Ishikawa (cell line): ENCODE measurements around the gene BIRC7.

Experiments
- CREB1 ChIP-seq: IDR thresholded peaks from 2 replicates; pipeline ENCODE4 v1.6.1; 2012; ENCODE audit warnings: low read depth
- EGR1 ChIP-seq: IDR thresholded peaks from 2 replicates; pipeline ENCODE4 v1.6.1; 2012
- EP300 ChIP-seq: IDR thresholded peaks from 2 replicates; pipeline ENCODE4 v1.6.1; 2012; ENCODE audit warnings: borderline replicate concordance
- TAF1 ChIP-seq: IDR thresholded peaks from 2 replicates; pipeline ENCODE4 v1.6.1; 2012; ENCODE audit warnings: low read depth, mild to moderate bottlenecking
- TEAD4 ChIP-seq: IDR thresholded peaks from 2 replicates; pipeline ENCODE4 v1.6.1; 2012
- TF ChIP-seq, protein P1 (sequence below): IDR thresholded peaks from 2 replicates; pipeline ENCODE4 v1.6.1; 2012; ENCODE audit warnings: low read depth, mild to moderate bottlenecking
- TF ChIP-seq, protein P2 (sequence below): IDR thresholded peaks from 2 replicates; pipeline ENCODE4 v1.6.1; 2012
- TF ChIP-seq, protein P3 (sequence below): IDR thresholded peaks from 2 replicates; pipeline ENCODE4 v1.6.1; 2012

DNA sequence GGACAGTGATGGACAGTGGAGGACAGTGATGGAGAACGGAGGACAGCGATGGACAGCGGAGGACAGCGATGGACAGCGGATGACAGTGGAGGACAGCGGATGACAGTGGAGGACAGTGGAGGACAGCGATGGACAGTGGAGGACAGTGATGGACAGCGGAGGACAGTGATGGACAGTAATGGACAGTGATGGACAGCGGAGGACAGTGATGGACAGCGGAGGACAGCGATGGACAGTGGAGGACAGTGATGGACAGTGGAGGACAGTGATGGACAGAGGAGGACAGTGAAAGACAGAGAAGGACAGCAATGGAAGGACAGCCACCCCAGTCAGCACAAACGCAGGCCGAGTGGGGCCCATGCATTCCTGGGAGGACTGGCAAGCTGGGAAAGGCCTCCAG is 21.9 kb downstream of the BIRC7 start:
- TF ChIP-seq, protein P1, sequence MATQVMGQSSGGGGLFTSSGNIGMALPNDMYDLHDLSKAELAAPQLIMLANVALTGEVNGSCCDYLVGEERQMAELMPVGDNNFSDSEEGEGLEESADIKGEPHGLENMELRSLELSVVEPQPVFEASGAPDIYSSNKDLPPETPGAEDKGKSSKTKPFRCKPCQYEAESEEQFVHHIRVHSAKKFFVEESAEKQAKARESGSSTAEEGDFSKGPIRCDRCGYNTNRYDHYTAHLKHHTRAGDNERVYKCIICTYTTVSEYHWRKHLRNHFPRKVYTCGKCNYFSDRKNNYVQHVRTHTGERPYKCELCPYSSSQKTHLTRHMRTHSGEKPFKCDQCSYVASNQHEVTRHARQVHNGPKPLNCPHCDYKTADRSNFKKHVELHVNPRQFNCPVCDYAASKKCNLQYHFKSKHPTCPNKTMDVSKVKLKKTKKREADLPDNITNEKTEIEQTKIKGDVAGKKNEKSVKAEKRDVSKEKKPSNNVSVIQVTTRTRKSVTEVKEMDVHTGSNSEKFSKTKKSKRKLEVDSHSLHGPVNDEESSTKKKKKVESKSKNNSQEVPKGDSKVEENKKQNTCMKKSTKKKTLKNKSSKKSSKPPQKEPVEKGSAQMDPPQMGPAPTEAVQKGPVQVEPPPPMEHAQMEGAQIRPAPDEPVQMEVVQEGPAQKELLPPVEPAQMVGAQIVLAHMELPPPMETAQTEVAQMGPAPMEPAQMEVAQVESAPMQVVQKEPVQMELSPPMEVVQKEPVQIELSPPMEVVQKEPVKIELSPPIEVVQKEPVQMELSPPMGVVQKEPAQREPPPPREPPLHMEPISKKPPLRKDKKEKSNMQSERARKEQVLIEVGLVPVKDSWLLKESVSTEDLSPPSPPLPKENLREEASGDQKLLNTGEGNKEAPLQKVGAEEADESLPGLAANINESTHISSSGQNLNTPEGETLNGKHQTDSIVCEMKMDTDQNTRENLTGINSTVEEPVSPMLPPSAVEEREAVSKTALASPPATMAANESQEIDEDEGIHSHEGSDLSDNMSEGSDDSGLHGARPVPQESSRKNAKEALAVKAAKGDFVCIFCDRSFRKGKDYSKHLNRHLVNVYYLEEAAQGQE: no peak
- TF ChIP-seq TEAD4: no peak
- TF ChIP-seq, protein P2, sequence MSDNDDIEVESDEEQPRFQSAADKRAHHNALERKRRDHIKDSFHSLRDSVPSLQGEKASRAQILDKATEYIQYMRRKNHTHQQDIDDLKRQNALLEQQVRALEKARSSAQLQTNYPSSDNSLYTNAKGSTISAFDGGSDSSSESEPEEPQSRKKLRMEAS: no peak
- TF ChIP-seq TAF1: no peak
- TF ChIP-seq EP300: no peak
- TF ChIP-seq CREB1: no peak
- TF ChIP-seq, protein P3, sequence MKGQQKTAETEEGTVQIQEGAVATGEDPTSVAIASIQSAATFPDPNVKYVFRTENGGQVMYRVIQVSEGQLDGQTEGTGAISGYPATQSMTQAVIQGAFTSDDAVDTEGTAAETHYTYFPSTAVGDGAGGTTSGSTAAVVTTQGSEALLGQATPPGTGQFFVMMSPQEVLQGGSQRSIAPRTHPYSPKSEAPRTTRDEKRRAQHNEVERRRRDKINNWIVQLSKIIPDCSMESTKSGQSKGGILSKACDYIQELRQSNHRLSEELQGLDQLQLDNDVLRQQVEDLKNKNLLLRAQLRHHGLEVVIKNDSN: no peak
- TF ChIP-seq EGR1: no peak
